WI38 (cell line): ENCODE results near the gene COL13A1.

Source experiments
- H3K4me3 ChIP-seq: 2 replicates; pipeline ENCODE4 v1.5.1; 2011; ENCODE audit warnings: low read depth, mild to moderate bottlenecking, control low read depth, low read length
- CTCF ChIP-seq: IDR thresholded peaks from 2 replicates; pipeline ENCODE4 v1.5.1; 2012; ENCODE audit warnings: low read depth, mild to moderate bottlenecking, control low read depth, low read length

The COL13A1 gene

DNA sequence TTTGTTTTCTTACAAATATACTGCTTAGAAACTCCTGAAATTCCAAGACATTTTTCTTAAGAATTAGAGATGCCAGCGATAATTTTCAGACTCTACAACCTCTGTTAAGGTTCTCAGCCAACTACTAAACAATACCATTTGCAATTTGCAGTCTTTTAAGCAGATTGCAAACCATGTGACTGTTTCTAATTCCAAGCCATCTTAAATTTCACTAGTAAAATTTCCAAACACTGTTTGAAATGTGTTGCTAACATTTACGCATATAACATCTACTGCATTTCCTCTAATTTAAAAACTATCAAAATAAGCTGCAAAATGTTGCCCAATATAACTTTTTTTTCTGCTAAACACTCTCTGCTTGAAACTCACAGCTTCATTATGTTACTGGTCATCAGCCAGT, 194.9 kb downstream of the COL13A1 start:
- TF ChIP-seq CTCF: no peak
- H3K4me3 ChIP-seq: no peak overlapping the region

DNA sequence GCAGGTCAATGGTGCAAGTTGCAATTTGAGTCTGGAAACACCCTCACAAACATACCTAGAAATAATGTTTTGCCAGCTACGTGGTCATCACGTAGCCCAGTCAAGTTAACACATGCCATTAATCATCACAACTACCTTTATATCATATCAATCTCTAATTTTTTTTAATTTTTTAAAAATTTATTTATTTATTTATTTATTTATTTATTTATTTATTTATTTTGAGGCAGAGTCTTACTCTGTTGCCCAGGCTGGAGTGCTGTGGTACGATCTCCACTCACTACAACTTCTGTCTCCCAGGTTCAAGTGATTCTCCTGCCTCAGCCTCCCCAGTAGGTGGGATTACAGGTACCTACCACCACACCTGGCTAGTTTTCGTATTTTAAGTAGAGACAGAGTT, 198.6 kb downstream of the COL13A1 start:
- no peak for TF ChIP-seq CTCF
- no peak overlapping the region for H3K4me3 ChIP-seq

- TF ChIP-seq CTCF: no peak
- H3K4me3 ChIP-seq: no peak overlapping the region
These were observed 205.6 kb downstream of the COL13A1 start for GRCh38 chr10:70007116-70007820.
